Epithelial cell of prostate (primary cell): Measurements from ENCODE around the gene METRN.

Experiments
- DNase-seq: peaks from one replicate; pipeline ENCODE4 v3.0.0-alpha.2; 2011; ENCODE audit warnings: low read depth, low spot score
- H3K27ac ChIP-seq: fragments of 450-650 bp; 2 replicates; pipeline ENCODE4 v1.5.1; 2017; ENCODE audit warnings: mild to moderate bottlenecking

Gene METRN

GRCh38 chr16:721765-722540 is 7.0 kb downstream of the METRN start:
- DNase-seq, result no peak
- H3K27ac ChIP-seq, result peak overlapping the region; percentile 78

DNA sequence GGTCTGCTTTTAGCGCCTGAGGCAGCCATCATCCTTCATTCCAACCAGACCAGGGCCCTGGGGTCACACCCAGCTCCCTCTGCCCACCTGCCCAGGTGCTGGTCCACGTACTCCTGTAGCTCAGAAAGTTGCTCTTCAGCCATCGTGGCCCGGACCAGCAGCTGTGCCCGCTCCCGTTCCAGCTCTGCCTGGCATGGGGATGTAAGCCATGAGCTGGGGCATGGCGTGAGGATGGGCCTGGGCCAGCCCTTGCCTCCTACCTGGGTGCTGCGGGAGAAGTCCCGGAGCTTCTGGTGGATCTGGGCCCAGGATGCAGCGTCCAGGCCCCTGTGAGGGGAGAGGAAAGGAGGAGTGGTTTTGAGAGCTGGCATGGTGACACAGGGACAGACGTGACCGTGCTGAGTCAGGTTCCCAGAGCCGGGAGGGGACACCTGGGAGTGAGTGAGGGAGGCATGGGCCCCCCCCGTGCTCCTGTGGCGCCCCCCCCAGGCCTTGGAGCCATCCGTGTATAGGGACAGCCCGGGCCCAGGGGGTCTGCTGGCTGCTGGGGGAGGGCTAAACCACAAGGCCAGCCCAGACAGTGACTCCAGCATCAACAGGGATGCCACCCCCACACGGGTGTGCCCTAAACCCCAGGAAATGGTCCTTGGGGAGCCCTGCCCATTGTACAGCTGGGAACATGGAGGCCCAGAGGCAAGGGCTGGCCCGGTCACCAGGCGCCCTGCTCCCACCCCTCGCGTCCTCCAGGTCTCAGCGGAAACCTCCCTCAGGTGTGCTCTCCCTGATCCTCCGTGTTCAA is 8.1 kb downstream of the METRN start:
- no peak overlapping the region for H3K27ac ChIP-seq
- DNase-seq, result no peak

DNA sequence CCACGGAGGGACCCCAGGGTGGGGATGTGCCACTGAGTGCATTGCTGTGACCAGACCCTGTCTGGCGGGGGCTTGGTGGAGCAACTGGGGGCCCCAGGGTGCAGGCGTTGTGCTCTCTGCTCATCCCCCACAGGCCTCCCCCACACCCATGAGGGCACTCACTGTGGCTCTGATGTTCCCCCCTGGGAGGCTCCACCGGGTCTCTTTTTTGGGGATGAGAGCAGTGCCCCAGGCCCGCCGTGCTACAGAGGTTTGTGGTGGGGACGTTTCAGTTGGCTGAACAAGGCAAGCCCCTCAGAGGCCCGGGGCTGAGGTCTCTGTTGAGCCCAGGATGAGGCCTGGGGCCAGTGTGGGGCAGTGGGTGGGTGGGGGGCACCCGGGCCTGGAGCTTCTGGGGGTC is 8.8 kb downstream of the METRN start:
- no peak for DNase-seq
- H3K27ac ChIP-seq, result no peak overlapping the region

- DNase-seq, result no peak
- H3K27ac ChIP-seq, result no peak overlapping the region
Observed at GRCh38 chr16:724188-725040, 9.5 kb downstream of the METRN start.

GRCh38 chr16:725041-725376 is 10.1 kb downstream of the METRN start:
- no peak for DNase-seq
- H3K27ac ChIP-seq, result no peak overlapping the region

GRCh38 chr16:725463-726187 is 10.7 kb downstream of the METRN start:
- H3K27ac ChIP-seq, result no peak overlapping the region
- DNase-seq, result no peak

DNA sequence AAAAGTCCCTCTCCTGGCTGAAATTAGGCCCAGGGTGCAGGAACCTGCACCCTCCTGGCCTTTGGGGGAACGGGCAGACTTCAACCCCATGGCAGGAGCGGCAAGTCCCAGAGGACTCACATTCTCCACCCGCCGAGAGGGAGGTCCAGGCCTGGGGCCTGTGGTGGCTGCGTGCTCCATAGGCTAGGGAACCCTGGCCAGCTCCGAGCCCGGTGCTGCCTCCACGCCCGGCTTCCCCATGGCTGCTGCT is 11.2 kb downstream of the METRN start:
- no peak overlapping the region for H3K27ac ChIP-seq

GRCh38 chr16:726438-727290 is 11.7 kb downstream of the METRN start, which contains the start of the genes CCDC78 and HAGHL:
Gene CCDC78, minus strand, starts transcription at chr16:726443. Its CDS starts 76 bp downstream, at chr16:726367.
Gene HAGHL, plus strand, starts transcription at chr16:727106. Its CDS starts 404 bp downstream, at chr16:727510.
- H3K27ac ChIP-seq, result peak within 1 kb of the TSS; percentile 45
- no peak for DNase-seq

More for the DNA sequence above, 11.2 kb downstream of the METRN start:
- DNase-seq, result no peak

DNA sequence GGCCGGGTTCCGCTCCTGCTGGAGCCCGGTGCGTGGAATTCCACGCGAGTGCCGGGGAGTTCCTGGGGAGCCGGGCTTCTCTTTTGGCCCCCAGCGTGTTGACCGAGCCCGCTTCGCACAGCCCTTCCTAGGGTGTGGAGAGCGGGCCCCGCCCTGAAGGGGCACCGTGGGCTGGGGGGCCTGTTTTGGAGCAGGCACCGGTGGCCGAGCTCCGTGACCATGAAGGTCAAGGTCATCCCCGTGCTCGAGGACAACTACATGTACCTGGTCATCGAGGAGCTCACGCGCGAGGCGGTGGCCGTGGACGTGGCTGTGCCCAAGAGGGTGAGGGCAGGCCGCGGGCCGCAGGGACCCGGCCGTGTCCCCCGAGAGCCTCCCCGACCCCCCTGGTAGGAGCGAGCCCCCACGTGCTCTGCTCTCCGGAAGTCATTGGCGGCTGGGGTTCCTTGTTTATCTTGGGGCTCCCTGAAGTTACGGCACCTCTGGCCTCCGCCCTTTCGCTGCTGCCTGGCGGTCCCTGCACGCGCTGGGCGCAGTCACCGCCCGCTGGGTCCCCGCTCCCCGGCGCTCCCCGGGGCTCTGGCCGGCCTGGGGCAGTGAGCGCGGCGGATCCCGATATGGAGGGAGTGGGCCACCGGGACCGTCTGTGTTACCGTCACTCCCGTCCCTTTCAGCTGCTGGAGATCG is 12.5 kb downstream of the METRN start:
- DNase-seq, result no peak
- H3K27ac ChIP-seq, result peak overlapping the region; percentile 45

DNA sequence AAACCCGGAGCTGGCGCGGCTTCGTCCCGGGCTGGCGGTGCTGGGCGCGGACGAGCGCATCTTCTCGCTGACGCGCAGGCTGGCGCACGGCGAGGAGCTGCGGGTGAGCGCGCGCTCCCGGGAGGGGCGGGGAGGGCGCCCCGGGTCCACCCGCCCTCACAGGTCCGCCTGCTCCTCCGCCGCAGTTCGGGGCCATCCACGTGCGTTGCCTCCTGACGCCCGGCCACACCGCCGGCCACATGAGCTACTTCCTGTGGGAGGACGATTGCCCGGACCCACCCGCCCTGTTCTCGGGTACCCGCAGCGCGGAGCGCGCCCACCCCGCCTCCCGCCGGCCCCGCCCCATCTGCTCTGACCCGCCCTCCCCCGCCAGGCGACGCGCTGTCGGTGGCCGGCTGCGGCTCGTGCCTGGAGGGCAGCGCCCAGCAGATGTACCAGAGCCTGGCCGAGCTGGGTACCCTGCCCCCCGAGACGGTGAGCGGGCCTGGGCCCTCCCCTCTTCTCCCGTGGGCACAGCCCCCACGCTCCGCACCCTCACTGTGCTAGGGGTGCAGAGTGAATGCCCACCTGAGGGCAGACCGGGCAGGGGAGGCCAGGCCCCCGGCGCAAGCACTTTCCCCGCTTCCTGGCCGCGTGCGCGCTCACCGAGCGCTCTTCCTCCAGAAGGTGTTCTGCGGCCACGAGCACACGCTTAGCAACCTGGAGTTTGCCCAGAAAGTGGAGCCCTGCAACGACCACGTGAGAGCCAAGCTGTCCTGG is 13.4 kb downstream of the METRN start:
- peak; percentile 41 for DNase-seq
- H3K27ac ChIP-seq, result peak overlapping the region; percentile 45

- DNase-seq, result no peak
- no peak overlapping the region for H3K27ac ChIP-seq
Observed at GRCh38 chr16:728890-729744, 14.2 kb downstream of the METRN start.

DNA sequence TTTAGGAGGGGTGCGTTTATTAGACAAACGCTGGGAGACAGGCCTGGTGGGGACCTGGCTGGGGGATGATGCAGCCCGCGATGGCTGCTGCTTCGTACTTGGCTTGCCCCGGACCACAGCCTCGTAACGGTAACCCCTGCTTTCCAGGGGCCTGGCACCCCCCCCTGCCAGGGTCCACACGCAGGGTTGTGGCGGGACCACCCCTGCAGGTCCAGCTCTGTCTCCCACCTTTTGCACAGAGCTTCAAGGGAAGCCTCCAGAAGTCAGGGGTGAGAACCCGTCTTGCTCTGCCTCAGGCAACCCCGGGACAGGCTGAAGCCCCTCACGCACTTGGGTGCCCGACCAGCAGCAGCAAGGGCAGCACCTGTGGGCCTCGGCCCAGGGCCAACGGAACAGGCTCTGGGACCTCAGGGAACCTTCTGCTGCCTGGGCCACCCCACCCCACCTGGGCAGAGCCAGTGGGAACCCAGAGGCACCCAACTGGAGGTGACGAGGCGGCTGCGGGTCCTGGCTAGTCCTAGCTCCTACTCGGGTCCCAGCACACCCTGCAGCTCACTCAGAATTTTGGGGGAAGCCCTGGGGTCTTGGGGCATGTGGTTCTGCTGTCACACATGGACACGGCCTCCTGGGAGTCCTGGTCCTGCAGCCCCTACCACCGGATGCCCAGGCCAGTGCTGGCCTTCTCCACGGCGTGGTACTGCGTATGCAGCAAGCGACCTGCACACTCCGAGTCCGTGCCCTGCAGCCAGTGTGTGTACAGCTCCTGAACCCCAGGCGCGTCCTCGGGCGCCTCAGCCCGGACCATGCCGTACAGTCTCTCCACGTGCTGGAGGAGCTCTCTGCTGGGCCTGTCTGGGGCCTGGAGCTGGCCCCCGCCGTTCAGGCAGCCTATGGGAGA is 15.1 kb downstream of the METRN start:
- no peak overlapping the region for H3K27ac ChIP-seq
- no peak for DNase-seq

GRCh38 chr16:730666-731509 is 16.0 kb downstream of the METRN start:
- no peak overlapping the region for H3K27ac ChIP-seq
- no peak for DNase-seq

- DNase-seq, result no peak
- H3K27ac ChIP-seq, result no peak overlapping the region
Observed at GRCh38 chr16:732332-732731, 17.4 kb downstream of the METRN start.

DNA sequence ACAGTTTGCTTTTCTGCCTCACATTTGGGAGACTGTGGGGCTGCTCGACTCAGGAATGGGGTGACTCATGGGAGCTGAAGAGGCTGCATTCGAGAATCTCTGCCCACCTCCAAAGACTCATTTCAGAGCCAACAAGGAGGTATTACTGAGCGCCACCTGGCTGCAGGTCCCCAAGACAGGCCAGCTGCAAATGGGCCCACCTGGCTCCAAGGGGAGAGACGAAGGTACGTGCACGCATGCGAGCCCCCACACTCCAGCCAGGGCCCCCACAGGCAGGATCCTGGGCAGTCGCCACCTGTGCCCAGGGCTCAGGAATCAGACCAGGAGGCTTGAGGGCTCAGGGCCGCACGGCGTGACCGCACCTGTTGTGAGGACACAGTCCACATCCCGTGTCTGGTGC is 18.0 kb downstream of the METRN start:
- DNase-seq, result no peak
- H3K27ac ChIP-seq, result no peak overlapping the region
